Stimulated activated CD4-positive, alpha-beta T cell treated with anti-CD3 and anti-CD28 coated beads, Interleukin-4, amount 100 ng/mL, for 24 hours (primary cell): ENCODE measurements around the gene PCGF2.
A peak's percentile ranks its signal among the peaks of the same experiment; 100 is the strongest.

Source experiments
- DNase-seq: peaks from one replicate; pipeline ENCODE4 v3.0.0-alpha.2; 2020

Gene PCGF2

DNA sequence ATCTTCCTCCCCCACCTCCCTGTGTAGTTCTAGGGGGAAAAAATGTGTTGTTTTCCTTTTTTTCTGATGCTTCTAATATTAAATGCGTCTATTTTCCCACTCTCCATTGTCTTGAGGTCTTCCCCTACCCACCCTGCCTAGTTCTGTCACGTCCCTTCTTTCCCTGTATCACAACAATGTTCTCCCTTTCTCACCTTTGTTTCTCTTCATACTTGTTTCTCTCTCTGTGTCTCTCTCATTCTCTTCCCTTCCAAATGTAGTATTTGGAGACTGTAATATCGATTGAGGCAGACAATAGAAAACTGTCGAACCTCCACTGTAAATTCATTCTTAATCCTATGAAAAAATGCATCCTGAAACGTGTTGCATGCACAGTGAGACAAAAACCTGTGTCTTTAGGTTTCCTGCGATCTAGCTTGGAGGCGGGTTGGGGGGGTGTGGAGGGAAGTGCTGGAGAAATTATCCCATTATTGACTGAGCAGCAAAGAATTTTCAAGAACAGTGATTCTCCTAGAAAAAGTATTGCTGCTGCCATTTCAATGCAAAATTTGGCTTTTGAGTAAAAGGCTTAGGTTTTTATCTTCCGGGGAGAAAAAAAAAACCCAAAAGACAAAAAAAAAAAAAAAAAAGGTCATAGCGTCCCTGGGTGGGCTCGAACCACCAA, 3.1 kb upstream of the PCGF2 start:
- DNase-seq, result no peak

DNA sequence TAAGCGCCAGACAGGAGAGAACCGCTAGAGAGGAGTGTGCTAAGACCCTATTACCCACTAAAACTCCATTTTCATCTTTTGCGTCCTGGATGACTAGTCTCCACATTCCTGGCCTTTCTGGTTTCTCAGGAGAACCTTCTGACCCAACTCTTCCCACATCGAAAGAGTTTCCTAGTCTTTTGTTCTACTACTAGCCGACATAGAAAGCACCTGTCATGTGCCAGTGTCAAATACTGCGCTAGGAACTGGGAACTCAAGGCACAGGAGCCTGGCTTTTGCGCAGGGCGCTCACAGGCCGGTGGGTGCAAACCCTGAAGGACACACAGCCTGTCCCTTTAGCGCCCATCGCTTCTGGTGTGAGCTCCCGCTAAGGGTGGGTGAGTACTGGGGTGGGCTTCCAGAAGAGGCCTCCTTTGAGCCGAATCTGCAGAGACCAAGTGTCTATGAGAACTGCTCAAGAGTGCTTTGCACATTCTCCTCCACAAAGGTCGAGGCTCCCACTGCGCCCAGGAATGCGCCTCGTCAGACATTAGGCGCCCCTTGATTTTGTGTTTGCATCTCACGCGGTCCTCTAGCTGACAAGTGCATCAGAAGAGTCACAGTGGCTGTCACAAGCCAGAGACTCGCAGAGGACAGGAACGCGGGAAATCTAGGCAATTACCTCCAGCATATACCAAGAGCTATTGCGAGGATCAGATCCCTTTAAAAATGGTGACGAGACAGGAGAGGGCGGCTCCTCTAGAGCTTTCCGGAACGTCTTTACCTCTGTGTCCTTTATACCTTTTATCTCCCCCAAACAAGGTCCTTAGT, 2.4 kb upstream of the PCGF2 start:
- DNase-seq, result no peak

DNA sequence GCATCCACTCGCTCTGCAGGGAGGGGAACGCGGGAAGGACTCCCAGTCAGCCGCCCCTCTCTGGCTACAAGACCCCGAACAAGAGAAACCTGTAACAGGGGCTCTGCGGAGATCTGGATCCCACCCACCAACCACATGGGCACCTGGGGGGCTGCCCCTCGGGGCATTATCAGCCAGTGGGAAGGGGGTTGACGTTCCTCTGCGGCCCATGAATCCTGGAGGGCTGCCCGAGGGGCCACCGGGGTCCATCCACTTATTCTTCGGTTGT, 1.8 kb upstream of the PCGF2 start:
- no peak for DNase-seq

DNA sequence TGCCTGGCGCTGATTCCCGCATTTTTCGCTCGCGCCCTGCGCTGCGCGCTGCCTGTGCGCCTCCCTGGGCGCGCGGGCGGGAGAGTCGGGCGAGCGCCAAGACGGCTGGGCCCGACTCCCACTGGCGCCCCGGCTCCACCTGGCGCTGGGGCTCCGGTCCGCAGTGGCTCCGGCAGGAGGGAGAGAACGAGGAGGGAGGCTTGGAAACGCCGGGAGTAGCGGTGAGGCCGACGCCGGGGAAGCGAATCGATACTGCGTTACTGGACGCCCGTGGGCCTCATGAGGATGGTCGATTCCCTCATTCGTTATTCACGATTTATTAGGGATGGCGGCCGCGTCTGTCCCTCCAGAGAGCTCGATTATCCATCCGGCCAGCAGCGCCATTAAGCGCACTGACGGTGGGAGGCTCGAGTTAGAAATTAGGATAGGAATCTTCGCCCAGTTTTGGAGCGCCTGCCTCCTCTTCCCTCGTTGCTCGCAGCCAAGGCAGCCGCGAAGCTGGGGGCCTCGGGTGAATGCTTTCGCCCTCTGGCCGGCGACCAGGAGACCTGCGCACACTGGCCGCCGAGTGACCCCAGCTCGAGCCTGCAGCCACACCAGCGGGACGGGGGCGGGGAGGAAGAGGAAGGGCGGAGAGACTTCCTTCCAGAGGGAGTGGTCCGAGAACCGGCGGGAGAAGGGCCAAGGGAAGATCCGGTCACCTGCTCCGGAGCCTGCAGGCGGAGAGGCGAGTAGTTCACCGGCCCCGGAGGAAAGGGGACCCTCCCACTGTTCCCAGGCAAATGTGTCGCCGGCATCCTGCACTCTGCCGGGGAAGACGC, 1.3 kb upstream of the PCGF2 start:
- DNase-seq, result no peak

DNA sequence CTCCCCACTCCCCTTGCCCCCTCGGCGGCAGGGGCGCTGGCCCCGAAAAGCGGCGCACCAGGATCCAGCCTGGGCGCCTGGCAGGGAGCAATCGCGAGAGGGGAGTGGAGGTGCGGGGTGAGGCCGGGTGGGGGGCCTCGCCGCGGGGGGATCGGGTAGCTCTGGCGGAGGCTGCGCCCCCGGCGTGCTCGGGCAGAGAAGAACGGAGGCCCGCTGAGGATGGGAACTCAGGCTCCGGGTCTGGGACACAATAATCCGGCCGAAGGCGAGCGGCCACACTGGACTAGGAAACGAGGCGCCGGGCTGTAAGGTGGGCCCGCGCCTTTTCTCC, 721 bp upstream of the PCGF2 start:
- no peak for DNase-seq

DNA sequence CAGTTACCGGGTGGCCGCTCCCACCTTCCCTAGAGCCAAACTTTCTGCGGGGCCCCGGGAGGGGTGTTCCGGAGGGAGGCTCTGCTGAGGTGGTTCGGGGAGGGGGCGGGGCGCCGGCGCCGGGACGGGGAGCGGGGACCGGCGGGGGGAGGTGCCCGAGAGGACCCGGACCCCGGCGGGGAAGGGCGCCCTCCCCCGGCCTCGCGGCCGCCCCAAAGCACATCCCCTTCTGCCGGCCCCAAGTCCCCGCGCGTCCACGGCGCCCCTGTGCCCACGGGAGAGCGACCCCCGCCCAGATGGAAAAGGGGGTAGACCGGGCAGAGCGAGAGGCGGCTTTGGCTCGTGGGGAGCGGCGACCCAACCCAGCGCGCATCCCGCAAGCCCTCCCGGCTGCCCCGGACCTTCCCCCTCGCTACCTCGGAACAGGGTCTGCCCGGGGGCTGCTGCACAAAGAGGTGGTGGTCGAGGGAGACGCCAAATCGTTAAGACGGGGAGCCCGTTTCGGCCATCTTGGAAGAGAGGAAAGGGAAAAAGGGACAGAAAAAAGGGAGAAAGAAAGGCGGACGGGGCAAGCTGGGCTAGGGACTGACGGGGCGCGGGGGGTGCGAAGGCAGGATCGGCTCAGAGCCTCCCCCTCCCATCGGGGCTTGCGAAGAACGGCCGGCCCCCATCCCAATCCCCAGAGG, 530 bp downstream of the PCGF2 start:
- no peak for DNase-seq

DNA sequence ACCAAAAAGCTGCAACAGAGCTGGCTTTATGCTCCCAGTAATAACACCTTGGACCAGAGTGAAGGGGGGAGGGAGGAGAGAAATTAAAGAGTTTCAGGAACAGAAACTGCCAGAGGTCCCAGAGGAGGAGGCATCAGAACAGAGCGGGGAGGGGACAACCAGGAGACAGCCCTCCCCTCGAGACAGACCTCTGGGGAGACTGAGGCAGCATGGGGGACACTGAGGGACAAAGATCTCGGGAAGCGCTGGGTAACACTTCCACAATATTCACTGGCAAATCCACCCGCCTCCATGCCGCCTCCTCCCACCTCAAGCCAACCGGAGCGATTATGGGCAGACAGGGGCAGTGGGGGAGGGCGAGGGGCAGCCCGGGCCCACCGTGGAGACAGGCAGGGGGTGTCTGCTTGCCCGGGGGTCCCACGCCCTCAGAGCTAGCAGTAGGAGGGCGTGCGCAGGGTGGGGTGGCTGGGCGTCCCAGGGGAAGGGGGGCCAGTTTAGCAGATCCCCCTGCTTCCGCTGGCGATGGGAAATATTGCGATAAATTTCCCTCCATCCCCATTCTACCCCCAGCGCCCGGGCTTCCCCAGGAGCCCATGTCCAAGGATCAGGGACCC, 1.2 kb downstream of the PCGF2 start:
- DNase-seq, result no peak

DNA sequence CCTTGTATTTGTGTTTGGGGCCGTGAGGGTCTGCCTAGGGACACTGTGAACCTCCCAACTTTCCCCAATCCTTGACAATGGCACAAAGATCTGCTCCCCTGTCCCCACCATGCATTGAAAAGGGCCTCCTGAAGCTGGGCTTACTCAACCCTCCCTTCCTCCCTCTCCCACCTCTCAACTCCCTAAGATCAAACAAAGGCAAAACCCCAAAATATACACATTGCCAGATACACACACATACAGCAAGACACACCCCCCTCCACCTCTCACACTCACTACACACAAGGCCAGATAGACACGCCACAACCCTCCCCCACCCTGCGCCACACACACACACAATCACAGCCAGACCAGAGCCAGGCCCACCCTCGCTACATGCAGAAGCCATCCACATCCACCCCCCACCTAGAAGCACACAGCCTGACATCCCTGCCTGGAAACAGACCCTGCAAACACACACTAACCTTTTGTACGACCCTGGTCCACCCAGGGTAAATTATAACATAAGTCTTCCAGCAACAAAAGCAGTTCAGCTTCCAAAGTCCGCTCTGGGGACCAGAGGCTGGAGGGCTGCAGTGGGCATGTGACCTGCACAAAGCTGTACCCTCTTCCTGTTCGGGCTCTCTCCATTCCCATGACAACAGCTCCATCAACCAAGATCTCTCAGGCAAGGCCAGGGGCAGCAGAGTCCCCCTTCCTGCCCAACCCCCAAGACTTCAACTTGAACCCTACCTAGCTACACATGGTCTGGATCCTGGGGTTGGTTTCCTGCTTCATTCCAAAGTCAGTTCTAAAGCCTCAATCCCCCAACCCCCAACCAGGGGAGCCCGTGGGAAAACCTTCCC, 1.9 kb downstream of the PCGF2 start:
- DNase-seq, result no peak

DNA sequence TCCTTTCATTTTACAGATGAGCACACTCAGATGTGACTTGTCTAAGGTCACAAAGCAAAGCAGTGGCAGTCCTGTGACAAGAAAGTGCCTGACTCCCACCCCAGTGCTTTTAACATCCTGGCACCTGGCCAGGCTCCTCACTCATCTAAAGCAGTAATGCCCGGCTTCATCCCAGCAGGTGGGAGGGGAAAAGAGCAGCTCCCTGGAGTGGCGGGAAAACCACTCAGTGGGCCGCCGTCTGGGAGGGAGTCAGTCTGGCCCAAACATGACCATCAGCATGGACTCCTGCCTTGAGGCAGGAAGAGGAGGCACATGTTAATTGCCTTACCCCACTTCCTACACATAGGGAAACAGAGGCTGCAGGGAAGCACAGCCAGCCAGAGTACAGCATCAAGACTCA, 2.6 kb downstream of the PCGF2 start:
- DNase-seq, result no peak

DNA sequence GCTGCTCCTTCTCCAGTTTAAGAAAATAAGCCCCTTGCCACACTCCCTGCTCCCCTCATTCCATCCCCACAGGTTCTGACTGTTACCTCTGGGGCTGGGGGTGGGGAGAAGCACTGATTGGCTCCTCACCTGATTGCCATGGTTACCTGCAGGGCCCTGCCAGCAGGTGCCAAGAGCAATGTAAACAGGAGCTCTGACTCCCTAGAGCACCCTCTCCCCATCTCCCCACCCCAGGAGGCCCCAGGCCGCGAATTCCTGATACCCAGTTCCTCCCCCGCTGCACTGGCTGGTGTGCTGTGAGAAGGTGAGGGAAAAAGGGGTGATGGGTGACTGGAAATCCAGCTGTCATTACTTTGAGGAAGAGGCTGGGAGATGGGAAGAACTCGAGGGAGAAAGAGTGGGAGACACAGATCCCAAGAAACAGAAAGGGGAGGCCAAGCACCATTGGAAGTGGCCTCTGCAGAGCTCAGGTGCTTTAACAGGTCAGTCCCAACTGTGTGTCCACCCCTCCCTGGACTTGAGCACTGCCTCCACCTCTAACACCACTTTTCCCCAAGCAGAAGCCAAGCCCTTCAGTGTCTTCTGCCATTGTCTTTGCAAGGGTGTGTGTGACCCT, 4.5 kb downstream of the PCGF2 start:
- no peak for DNase-seq

DNA sequence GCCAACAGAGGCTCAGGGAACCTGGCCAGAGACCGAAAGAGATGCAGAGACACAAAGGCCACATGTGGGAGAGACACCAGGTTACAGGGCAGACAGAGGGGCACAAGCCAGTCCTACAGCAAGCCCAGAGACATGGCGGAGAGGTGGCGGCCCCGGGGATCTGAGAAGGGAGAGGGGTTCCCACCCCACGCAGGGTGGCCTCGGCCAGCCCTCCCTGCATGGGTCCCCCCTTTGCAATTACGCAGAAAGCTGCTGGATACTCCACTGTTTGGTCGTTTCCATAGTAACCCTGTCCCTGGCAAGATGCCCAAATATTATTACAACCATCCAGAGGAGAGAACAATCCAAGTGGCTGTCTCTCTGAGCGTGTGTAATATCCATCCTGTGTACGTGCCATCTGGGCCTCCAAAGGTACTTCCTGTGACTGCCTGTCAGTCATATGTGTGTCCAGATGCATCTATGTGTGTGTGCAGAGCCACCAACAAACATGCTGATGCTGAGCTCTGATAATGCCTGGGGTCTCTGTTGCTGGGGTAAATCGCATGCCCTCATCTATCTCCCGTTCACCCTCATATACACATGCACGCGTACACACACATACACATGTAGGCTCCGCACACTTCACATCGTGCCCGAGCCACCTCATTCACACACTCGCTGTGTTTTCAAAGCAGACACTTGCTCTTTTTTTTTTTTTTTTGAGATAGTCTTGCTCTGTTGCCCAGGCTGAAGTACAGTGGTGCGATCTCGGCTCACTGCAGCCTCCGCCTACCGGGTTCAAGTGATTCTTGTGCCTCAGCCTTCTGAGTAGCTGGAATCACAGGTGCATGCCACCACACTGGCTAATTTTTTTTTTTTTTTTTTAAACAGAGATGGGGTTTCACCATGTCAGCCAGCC, 5.5 kb downstream of the PCGF2 start:
- DNase-seq, result no peak

DNA sequence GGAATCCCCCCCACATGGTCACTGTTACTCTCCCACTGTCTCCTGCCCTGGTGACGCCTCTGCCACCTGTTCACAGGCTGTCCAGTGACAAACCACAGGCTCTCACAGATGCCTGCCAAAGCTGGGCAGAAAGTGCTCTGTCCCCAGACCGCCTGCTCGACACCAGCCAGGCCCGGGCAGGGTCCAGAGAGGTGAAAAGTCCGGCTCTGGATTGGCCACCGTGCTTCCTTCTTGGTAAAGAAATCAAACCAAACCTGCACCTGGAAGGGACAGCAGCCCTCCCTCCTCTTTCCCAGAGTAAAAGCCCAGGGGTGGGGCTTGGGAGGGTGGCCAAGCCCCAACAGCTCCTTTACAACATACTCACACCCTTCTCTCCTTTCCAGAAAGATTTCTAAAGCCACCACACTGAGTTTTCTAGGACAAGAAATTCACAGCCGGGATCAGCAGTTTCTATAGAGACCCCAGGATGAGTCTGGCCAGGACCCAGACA, 6.2 kb downstream of the PCGF2 start:
- DNase-seq, result no peak

DNA sequence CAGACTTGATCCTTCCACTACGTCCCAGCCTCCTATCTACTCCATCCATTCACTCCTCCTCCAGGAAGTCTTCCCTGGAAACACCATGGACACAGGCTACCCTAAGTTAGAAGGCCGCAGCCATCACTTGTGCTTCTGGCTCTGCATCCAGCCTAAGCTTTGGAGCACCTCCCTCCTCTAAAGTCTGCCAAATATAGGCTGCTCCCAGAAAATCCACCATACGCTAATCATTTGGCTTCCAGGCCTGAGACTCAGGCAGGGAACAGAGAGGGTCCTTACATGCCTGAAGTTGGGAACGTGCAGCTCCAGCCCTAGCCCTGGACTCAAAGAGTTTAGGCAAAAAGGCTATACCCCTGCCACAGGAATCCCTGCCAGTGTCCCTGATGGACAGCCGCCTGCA, 6.7 kb downstream of the PCGF2 start:
- DNase-seq, result no peak

DNA sequence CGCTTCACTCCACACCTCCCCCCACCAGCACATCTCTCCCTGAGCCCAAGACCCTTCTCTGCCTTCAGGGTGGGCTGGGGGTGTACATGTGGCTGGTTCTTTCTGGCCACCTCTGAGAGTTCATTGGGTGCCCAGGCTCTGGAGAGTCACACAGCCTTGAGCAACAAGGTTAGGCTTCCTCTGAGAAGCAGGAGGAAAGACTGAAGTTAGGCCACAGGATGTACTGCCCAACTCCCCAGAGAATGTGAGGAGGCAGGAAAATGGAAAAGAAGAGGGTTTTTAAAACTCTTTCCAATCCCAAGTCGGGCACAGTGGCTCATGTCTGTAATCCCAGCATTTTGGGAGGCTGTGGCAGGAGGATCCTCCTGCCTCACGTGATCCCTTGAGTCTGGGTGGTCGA, 7.3 kb downstream of the PCGF2 start:
- DNase-seq, result no peak

DNA sequence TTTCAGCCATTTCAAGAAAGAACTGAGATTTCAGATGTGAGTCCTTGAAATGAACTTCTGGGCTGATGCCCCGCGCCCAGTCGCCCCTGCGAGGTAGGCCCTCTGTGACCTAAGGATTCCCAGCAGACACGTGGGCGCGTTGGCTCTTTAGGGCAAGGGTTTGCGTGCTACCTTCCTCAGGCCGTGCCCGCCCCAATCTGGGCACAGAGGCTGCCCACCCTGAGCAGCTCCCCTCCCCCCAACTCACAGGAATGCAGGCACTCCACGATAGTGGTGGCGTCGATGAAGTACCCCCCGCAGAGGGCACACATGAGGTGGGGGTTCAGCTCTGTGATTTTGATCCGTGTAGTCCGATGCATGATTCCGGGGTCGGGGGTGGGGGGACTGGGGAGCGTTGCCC, 8.1 kb downstream of the PCGF2 start:
- no peak for DNase-seq

DNA sequence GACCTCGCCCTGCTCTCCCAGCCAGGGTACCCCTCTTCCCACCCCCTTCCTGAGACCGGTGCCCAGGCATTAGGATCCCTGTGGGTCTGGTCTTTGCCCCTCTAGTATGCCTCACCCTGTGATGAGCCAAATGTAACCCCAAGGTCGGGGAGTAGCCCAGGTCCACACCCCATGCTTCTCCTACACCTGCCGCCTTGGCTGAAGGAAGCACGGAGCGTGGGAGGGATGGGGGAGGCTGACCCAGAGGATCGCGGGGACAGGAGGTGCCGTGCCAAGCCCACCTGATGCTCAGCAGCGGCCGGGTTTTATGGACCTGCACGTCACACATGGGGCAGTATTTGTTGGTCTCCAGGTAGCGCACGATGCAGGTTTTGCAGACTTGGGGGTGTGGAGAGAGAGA, 8.8 kb downstream of the PCGF2 start:
- DNase-seq, result no peak

DNA sequence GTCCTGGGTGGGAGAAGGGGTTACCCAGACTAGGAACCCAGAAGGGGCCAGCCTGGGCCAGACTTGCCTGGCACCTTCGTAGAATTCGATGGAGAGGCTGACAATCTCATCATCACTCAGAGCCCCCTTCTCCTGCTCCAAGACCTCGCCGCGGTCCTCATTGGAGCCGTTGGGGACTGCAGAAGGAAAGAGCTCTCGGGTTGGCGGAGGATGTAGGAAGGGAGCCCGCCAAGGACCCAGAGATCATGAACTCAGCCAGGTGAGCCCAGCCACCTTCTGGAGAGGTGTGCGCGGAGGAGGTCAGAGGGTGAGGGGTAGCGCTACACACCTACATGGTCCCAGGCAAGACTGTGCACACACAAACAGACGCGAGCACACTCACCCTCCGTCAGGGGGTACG, 9.4 kb downstream of the PCGF2 start:
- no peak for DNase-seq

DNA sequence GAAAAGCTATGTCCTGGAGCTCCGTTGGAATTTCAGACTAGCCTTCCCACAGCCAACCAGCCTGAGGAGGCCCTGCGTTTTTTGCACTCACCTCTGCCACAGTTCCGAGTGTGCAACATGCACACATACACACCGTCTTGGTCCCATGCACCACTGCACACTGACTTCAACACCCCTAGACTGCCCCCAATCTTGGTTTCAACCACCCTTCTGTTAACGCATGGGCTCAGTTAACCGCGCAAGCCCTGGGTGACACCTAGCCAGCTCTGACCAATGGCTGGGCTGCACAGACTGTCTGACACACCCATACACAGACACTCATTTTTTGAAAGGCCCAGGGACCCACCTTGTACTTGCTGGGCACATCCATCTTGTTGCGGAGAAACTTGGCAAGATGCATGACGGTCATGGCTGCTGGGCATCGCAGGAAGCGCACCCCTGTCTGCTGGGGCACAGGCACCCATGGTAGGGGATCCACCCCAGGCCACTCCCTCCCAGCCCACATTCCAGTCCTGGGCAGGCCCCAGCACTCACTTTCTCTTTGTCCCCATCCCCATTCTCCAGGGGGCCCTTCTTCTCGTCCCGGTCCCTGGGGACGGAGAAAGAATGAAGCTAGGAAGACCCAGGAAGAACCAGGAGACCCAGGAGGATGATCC, 10.0 kb downstream of the PCGF2 start:
- DNase-seq, result no peak

DNA sequence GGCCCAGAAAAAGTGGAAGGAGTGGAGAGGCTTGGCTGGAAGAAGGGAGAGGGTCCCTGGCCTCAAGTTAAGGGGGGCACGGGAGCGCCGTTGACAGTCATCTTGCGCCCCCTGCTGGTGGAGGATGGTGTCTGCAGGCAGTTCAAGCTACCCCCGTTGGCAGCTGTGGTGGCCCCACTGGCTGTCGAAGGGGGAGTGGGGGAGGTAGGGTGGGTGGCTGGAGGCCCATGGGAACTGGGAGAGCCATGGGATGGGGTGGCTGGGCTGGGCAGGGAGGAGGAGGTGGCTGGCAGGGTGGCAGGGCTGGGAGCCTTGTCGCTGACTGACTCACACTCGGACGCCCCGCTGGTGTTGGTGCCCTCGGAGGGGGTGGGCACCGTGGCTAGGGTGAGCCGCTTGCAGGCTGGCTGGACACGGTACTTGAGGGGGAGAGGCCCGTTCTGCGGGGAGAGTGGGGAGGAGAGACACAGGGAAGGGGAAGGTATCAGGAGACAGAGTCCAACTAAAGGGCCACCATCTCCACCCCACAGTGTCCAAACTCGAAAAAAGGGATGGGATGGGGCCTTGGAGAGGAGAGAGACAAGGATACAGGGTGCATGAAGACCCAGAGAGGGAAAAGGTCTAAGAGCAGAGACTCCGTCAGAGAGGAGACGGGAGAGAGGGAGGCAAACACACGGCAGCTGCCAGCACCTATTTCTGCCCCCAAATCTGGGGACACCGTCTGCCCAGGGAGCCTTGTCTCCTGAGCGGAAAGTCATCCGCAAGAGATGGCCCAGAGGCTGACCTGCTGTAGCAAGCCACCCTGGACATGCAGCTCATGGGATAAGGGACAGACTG, 12.8 kb downstream of the PCGF2 start:
- DNase-seq, result peak; percentile 81
